HG03520 (cell line): ENCODE measurements around the gene GRIK4.
"Not testable (repeated sequence)": the region's sequence is repeated elsewhere in the genome, so short reads cannot be mapped to it uniquely, and the experiment has no call there.

Experiments used
- ATAC-seq: cut with Tn5 transposase; IDR thresholded peaks from one replicate; pipeline ENCODE4 v1.9.1; 2021; ENCODE audit warnings: mild to moderate bottlenecking, moderate library complexity; ENCODE audit not compliant: unreplicated experiment

Gene GRIK4

DNA sequence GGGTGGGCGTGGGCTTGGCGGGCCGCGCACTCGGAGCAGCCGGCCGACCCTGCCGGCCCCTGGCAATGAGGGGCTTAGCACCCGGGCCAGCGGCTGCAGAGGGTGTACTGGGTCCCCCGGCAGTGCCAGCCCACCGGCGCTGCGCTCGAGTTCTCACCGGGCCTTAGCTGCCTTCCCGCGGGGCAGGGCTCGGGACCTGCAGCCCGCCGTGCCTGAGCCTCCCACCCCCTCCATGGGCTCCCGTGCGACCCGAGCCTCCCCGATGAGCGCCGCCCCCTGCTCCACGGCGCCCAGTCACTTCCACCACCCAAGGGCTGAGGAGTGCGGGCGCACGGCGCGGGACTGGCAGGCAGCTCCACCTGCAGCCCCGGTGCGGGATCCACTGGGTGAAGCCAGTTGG lies 510.2 kb downstream of the GRIK4 start:
- not testable (repeated sequence) for ATAC-seq

DNA sequence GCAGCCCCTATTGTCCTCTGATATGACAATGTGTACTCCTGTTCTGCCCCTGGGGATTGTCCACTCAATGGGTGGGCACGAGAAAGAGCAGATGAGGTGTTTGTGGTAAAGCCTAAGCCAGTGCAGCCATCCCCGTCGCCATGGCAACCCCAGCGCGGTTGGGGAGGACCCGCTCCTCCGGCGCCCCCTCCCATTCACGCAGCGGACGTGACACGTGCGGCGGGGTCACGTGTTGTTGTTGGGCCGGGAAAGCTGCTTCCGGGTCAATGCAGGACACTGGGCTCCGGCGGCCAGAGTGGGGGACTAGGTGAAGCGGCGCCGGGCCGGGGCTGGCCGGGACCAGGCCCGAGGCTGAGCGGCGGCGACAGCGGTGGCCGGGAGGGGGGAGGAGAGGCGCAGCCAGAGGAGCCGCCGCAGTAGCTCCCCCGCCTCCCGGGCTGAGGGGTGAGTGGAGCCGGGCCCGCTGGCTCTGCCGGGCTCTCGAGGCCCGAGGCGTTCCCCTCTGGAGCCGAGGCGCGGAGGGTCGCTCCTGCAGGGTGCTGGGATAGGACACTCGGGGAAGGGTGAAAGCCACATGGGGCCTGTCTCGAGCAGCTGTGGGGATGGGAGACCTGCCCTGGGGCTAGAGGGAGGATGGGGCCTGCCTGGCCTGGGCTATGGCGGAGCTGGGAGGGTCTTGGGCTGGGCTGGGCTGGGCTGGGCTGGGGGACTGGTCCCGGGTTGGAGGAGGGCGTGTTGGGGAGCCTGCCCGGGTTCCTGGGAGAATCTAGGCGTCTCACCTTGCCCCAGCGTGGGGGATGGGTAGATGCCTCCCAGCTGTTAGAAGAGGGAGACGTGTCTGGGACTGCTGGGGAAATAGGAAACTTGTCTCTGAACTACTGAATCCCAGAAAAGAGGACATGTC lies 512.6 kb downstream of the GRIK4 start, which contains the start of gene TBCEL:
Gene TBCEL (plus strand): TSS at position 255 of the 904 bp plus-strand sequence. CDS start 21,589 bp downstream, outside the sequence.
- ATAC-seq: peak; percentile 83

DNA sequence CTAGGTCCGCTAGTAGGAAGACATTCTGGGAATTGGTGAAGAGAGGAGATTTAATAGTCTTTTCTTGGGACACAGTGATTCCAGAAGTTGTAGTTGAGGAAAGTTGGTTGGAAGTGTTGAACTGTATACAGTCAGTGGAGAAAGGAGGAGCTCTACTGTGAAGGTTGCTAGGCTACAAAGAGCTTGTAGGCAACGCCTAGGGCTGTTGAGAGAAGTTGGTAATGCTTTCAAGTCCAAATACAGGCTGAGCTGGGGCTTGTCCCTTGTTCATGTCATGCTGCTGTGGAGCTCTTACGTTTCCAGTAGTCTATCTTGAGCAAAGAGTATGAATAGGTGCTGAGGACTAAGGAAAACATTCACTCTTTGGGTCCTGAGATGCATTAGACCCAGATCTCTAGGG lies 513.4 kb downstream of the GRIK4 start:
- no peak for ATAC-seq

DNA sequence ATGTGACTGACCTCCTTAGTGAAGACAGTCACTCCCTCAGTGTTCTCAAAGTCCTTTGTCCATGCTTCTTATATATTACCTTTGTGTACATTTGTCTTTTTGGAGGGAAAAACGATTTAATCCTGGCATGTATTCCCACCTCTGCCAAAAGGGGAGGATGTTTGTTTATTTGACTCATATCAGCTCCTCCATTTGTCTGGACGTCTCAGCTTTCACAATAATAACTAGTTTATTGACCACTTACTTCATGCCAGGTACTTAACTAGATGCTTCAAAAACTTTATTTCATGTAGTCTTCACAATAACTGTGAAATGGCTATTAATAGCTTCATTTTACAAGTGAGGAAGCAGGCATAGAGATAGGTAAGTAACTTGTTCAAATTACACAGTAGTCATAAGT lies 517.6 kb downstream of the GRIK4 start:
- no peak for ATAC-seq

DNA sequence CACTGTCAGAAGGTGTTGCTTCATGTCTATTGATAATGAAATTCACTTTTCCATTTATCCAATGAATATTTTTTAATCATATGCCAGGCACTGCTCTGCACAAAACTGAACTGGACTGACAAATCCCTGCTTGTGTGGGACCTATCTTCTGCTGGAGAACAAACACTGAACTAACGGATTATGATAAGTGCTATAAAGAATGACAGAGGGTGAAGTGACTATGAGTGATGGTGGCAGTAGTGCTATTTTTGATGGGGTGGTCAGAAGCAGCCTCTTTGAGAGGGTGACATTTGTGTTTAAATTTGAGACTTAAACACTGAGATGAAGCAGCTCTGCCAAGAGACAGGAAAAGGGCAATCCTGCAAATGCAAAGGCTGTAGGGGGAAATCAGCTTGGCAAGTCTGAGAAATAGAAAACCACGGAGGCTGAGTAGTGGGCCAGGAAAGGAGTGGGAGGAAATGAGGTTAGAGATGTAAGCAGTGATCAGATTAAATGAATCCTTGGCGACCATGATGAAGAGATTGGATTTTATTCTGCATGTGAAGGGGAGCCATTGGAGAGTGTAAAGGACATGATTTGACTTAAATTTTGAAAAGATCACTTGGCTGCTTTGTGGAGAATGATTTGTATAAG lies 518.4 kb downstream of the GRIK4 start:
- no peak for ATAC-seq

DNA sequence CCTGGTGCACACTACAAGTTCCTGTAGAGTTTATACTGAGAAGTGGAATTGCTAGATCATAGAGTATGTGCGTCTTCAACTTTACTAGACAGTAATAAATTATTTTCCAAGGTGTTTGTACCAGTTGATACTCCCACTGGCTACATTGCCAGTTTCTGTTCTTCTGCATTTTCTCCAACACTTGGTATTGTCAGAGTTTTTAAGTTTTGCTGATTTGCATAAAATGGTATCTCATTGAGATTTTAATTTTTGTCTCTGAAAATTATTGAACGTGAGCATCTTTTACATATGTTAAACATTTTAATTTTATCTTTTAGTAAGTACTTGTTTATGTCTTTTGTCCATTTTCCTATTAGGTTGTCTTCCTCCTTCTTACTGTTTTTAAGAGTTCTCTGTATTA lies 519.6 kb downstream of the GRIK4 start:
- ATAC-seq: no peak

DNA sequence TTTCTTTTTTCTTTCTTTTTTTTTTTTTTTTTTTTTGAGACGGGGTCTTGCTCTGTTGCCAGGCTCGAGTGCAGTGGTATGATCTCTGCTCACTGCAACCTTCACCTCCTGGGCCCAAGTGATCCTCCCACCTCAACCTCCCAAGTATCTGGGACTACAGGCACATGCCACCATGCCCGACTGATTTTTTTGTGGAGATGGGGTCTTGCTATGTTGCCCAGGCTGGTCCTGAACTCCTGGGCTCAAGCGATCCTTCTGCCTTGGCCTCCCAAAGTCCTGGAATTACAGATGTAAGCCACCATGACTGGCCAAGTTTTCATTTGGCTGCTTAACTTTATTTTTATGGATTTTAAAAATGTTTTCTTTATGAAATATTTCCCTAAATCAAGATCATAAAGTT lies 520.1 kb downstream of the GRIK4 start:
- not testable (repeated sequence) for ATAC-seq

DNA sequence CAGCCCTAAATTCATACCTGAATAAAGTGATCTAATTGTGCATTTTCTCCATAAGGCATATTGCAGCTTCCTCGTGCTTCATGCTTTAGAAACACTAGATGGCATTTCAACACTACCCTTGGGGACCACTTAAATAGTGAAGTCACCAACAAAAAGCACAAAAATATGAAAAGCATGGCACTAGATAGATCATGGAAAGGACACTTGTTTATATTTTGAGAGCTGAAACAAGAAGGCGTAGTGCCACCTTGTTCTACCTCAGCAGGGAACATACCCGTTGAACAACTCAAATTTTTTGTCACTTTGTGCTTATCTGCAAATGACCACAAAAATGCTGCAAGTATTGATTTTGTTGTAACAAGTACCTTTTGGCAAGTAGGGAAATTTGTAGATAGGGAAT lies 521.0 kb downstream of the GRIK4 start:
- no peak for ATAC-seq

DNA sequence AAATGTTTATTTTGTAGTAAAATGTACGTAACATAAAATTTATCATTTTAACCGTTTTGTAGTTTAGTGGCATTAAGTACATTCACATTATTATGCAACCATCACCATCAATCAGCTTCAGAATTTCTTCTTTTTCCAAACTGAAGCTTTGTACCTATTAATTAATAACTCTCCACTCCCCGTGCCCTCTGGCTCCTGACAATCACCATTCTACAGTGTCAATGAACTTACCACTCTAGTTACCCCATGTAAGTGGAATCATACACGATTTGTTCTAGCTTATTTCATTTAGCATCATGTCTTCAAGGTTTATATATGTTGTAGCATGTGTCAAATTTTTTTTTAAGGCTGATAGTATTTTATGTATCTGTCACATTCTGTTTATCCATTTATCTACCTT lies 522.1 kb downstream of the GRIK4 start:
- no peak for ATAC-seq

DNA sequence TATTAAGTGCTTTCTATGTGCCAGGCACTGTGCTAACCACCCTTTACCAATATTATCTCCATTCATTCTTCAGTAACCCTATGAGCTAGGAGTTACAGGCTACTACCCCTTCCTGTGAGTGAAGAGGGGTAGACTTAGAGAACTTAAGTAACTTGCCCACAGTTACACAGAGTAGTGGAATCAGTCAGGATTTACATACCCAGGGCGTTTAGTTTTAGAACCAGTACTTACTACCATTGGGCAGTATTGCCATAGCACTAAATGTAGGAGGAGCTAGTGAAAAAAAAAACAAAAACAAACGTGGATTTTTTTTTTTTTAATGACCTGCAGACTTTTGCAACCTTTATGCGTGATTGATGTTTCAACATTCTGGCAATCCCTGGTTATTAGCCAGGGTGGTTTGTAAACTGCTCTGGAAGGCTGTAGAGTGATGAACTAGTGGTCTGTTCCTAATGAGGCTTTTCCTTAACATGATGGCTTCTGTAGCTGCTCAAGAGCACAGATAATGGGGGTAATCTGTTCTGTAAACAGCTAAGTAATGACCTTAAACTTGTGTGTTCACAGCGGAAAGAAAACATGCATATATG lies 523.7 kb downstream of the GRIK4 start:
- no peak for ATAC-seq

DNA sequence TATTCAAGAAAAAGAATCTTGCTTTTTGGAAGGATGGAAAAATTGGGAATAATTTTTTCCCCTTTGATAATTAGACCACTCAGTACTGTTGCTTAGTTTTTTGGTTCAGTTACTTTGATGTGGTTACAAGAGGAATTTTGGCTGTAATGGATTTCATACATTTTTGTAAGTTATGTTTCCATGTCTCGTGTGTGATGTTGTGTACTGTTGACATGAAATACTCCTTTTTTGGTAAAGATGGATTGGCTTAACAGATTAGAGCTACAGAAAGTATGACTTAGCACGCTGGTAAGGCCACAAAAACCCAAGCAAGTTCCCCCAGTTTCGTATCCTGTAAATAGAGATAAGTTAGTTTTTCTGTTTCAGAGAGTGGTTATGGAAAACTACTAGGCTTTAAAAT lies 524.2 kb downstream of the GRIK4 start:
- ATAC-seq: no peak

DNA sequence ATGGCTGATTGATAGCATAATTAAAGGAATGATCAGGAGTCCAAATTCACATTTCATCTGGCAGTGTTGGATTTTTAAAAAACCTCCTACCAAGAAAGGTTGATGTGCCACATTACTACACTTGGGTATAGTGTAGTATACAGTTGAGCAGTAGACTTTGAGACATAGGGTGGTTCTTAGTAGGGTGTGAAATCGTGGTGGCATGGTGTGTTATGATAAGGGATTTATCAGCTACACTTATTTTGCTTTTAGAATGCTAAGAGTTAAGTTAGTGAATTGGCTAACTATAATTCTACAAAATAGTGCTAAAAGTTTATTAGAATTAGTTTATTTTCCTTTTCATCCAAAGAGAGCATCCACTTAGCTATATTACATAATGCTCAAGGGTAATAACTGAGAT lies 525.5 kb downstream of the GRIK4 start:
- ATAC-seq: no peak
